COLO668 (cell line): Measurements from ENCODE around the gene ZBTB46.
"Not testable (repeated sequence)": the region's sequence is repeated elsewhere in the genome, so short reads cannot be mapped to it uniquely, and the experiment has no call there.

Source experiments
- DNase-seq: peaks from one replicate; lab custom pipeline; 2025; ENCODE audit not compliant: unreplicated experiment; lab: John Stamatoyannopoulos, UW

ZBTB46 gene

DNA sequence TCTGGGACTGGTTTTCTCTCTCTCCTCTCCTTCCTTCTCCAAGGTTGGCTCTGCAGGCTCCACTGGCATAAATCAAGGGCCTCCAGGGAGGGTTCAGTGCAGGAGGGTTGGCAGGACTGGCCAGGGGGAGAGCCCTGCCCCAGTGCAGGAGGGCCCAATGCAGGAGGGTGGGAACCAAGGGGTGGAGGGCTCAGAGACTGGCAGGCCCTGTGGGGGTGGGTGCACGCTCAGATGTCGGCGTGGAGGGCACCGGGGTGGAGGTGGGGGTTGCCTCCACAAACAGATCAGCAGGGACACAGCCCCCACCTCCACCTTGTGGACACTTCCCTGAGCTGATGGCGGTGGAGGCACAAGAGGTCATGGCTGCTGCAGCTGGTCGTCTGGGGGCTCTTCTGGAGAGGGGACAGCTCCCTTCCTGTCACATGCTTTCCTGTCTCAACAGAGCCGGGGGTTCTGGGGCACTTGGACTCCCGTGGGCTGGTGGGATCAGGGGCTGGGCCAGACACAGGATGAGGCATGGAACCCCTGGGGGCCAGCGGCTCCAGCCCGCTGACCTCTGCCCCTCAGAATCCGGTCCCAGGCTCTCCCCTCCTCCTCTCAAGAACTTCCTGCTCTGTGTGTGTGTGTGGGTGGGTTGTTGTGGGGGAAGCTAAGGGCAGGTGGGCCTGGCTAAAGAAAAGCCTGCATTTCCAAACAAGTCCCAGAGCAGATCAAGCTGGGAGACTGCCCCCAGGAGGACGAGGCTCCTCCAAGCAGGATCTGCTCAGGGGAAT lies 27.5 kb upstream of the ZBTB46 start:
- no peak for DNase-seq

DNA sequence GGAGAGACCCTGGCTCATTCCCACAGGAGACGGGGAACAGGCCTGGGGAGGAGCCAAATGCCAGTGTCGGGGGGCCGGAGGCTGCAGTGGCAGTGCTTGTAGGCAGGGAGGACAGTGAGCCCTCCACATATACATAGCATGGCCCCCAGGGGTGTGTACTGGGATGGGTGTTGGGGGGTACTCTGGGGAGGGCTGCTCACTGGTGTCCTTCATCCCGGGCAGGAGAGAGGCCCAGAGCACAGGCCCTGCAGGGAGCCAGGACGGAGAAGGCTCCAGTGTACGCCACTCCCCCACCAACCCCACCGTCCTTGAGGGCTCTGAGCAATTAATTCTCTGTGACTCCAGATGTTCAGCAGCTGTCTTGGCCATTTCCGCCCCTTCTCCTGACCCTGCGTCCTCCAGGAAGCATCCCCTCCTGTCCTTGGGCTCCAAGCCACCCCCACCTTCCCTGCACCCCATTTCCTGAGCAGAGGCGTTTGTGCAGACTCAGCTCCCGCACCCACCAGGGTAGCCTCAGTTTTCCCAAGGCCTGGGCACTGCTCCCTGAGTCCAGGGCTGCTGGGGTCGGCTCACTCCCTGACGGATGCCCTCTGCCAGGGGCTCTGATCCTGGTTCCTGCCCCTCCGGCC lies 26.8 kb upstream of the ZBTB46 start:
- DNase-seq, result no peak

DNA sequence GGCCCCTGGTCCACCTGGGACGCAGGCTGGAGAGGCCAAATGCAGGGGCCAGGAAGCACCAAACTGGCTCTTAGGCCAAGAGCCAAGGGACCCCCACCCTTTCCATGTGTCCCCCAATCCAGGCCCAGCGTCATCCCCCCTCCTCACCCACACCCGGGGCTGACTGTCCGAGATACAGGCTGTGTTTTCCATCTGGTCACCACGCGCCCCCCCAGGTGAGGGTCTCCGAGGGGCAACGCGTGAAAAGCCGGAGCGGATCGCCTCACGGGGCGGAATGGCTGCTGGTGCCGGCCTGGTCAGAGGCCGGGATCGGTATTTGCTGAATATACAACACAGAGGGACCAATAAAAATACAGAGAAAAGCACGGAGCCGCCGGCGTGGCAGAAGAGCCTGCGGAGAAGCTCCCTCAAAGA lies 25.0 kb upstream of the ZBTB46 start:
- no peak for DNase-seq

DNA sequence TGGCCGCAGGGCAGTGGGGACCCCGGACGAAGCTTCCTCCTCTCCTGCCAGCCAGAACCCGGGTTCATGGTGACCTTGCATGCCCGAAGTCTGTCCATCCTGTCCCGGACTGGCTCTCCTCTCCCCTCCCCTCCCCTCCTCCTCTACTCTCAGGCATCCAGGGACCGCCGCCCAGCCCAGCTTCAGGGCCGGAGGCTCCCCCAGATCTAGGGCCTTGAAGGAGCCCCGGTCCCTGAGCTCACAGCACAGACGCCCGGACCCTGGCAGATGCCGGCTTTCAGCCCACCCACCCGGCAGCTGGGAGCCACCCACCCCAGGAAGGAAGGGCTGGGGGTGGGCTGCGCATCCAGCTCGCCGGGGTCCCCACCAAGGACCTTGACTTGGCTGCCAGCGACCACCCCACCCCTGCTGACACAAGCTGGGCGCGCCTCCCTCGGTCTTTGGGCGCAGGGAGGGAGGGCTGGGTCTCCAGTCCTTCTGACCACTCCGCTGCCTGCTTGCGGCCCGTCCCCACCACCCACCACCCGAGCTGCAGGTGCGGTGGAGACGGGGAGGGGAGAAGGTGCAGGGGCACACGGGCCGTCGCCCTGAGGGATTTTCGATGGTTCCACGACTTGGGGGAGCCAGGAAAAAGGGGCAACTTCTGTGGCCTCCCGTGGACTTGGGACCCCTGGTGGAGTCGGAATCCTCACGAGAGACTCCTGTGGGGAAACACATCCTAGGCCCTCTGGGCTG lies 24.5 kb upstream of the ZBTB46 start:
- no peak for DNase-seq

DNA sequence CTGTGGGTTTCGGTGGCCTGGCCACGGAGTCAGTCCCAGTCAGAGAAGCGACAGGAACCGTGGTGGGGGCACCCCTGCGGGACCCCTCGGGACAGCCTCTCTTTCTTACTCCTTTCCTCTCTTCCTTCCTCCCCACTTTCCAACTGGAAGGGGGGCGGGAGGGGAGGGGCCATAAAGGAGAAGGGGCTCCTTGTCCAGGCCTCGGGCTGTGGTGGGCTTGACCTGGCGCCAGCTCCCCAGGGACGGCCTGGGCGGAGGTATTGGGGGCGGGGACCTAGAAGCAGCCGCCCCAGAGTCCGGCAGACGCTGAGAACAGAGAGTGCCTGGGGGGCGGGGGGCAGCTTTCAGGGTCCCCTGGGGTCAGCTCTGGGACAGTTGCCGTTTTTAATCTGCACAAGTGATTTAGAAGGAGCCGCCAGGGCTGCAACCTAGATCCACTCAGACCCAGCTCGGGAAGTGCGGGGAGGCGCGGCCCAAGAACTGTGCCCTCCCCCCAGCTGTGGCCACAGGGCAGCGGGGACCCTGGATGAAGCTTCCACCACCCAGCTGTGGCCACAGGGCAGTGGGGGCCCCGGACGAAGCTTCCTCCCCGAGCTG lies 23.8 kb upstream of the ZBTB46 start:
- no peak for DNase-seq

DNA sequence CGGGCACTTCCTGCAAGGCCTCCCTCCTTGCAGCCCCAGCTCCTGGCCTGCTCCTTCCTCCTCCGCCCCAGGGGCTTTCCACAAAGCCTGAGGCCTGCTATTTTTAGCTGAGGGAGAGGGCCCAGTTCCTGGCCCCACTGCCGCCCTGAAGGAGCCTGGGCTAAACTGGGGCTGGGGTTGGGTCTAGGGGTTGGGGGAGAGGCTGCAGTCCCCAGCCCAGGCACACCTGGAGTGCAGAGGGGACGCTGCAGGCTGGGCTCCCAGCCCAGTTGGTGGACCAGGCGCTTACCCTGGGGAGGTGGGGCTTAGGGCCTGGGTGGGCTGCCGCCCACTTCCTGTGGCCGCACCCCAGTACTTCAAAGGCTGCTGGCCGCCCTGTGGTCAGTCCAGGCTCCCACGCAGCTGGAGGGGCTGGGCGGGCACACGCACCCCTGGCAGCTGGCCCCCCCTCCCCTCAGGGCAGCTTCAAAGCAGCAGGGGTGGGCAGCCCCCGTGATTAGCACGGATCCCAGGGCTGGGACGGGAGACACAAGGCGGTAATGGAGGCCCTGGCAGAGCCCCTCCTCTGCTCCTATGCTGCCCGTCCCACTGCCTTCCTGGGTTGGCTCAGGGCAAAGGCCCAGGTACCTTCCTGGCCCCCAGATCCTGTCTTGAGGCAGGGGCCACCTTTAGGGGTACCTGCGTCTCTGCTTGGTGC lies 23.2 kb upstream of the ZBTB46 start:
- DNase-seq, result no peak

DNA sequence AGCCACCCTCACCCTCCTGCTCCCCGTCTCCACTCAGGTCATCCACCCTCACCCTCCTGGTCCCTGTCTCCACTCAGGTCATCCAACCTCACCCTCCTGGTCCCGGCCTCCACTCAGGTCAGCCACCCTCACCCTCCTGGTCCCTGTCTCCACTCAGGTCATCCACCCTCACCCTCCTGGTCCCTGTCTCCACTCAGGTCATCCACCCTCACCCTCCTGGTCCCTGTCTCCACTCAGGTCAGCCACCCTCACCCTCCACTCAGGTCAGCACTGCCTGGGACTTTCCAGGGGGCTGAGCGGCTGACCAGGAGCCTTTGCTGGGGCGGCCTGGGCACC lies 22.6 kb upstream of the ZBTB46 start:
- DNase-seq, result not testable (repeated sequence)

DNA sequence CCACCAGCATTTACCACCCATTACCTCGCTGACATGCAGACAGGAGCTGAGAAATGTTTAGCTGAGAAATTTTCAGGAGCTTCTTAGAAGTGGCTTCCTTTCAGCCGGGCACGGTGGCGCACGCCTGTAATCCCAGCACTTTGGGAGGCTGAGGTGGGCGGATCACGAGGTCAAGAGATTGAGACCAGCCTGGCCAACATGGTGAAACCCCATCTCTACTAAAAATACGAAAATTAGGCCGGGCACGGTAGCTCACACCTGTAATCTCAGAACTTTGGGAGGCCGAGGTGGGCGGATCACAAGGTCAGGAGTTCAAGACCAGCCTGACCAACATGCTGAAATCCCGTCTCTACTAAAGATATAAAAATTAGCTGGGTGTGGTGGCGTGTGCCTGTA lies 20.5 kb upstream of the ZBTB46 start:
- DNase-seq, result not testable (repeated sequence)

DNA sequence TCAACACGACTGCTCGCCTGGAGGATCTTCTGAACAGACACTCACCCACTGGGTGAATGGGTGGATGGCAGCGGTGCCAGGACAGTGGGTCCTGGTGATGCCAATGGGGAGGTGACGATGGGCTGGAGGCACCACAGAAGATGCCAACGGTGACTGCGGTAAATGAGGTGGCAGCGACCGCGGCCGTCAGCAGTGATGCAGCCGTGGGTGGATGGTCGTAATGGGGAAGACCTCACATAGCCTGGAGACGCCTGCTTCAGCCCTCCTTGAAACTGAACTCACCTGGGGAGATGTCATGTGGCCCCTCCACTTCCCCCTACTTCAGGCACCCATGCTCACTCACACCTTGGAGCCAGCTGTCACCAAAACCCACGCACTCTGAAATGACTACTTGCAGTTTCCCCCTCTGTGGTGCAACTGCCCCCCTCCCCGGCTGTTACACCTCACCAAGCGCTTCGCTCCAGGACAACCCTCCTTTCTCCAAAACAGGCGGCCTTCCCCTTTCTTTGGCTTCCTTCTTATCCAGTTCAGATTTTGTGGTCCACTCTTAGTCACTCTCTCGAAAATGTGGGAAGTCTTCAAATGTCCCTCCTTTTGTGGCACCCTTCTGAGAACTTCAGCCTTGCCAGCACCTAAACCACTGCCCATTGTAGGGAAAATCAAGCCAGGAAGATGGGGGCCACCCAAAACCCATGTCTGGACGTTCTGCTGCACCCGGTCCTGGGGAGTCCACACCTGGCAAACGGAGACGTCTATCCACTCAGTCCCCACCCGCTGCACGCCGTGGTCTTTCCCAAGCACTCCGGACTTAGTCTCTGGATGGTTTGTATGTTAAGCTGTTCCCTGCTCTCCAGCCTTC lies 19.9 kb upstream of the ZBTB46 start:
- DNase-seq, result no peak

DNA sequence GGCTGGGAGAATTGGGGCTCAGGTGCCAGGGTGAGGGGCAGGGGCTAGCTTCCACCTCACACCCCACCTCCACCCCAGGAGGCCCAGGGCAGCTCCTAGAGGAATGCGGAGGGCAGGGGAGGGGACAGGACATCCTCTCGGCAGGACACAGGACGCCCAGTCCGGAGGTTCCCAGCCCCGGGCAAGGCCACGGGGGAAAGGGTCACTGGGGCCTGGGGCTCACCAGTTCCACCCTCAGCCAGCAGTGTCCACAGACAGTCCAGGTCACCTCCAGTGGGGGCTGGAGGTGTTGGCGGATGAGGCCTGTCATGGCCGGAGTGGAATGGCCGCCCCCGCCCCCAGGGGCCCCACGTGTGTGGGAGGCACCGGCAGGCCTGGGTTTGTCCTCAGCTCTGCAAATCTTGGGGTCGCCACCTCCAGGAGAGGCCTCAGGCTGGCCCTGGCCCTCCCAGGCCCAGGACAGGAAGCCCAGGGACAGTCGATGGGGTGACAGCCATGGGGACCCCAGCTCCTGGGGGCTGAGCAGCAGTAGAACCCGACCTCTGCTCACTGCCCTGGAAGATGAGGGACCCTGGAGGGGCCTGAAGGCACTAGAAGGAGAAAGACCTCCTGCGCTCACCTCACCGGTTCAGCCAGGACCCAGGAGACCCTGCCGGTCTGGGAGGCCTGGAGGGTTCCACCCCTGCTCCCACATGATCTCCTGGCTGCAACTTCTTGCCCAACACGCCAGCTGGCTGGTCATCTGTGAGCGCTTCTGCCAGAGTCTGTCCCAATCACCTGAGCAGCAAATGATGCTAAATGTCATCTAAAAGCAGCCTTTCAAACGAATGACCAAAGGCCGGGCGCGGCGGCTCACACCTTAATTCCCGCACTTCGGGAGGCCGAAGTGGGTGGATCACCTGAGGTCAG lies 17.2 kb upstream of the ZBTB46 start:
- no peak for DNase-seq

DNA sequence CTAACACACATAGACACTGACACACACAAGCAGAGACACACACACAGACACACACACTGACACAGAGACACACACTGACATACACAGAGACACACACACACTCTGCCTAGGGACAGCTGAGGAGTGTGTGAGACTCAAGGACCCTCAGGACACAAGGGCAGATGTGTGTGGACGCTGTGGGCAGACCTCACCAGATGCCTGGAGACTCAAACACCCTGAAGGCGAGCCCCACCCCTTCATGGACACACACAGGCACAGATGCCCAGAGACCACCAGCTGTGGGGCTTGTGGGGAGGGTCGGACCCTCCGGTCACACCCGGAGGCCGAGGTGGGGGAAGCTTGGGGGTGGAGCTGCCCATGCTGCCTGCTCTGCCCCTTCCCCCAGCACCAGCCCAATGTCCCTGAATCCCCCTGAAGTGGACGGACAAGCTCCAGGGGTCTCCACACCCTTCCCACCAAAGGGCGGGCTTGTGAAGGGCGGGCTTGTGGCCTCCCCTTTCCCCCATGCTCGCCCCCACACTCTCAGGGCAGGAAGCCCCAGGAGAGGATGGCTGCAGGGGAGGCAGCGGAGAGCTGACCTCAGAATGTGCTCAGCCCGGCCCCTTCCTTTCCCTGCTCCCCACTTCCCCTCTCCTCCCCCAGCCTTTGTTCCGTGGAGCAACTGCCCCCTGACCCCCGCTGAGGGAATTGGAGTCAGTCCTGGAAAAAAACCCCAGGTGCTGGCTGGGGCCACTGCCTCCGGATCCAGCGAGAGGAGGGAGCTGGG lies 16.4 kb upstream of the ZBTB46 start:
- DNase-seq, result no peak

DNA sequence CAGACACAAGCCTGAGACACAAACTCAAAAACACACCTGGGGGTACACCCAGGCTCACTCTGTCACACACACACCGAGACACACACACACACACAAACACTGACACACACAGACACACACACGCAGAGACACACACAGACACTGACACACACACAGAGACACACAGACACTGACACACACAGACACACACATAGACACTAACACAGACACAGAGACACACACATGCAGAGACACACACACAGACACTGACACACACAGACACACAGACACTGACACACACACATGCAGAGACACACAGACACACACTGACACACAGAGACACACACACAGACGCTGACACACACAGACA lies 15.8 kb upstream of the ZBTB46 start:
- DNase-seq, result no peak

DNA sequence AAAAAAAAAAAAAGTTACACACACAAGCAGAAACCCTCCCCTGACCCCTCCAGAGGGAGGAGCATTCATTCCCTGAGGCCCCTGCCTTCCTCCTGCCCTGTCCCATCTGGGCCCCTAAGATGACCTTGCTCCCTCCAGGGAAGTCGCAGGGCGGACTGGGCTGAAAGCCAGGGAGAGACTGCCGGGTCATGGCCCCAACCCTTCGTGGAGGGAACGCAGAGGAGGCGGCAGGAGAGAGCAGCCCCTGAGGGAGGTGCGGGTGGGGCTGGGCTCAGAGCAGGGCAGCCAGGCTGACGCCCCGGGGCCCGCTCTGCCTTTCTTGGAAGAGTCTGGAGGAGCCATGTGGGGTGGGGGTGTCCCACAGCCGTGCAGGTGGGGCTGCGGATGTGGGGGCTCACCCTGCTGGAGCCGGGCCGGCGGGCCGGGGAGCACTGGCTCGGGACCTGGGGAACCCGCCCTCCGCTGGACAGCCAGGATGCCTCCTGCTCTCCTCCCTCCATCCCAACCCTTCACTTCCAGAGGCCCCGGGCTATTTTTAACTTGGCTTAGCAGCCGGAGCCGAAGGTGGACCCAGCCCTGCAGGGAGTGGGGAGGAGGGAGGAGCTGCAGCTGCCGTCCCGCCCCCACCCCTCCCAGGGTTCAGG lies 15.2 kb upstream of the ZBTB46 start:
- DNase-seq, result no peak

DNA sequence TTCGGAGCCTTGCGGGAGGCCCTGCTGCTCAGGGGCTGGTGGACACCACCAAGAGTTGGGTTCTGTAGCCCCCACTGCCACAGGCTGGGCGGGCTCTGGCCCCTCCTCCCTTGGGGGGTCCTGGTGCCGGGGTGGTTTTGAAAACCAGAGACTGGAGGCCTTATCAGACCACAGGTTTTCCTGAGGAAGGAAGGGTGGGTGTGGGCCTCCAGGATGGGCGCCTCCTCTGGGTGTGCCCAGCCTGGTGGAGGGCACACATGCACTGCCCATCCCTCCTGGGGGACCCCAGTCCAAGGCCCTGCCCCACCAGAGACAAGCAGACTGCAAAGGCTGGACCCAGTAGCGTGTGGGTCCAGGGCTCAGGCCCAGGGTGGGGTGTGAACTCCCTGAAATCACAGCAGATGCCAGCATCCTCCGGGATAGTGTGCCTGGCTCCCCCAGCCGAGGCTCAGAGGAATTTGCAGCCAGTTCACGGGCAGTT lies 13.5 kb upstream of the ZBTB46 start:
- DNase-seq, result no peak

DNA sequence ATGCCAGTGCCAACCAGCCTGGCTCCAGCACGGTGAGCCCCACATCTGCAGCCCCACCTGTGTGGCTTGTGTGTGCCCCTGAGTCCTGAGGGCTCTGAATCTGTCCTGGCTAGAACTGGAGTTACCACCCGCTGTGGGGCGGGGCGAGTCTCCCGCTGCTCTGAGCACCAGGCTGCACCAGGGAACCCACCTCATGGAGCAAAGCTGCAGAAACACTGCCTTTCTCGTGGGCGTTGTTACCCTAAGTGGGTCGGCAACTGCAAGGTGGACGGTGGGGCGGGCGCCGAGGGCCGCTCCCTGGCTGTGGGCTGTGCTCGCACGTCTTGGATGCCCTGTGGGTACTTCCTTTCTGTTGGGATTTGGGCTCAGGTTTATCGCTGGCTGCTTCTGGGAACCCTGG lies 12.7 kb upstream of the ZBTB46 start:
- no peak for DNase-seq

DNA sequence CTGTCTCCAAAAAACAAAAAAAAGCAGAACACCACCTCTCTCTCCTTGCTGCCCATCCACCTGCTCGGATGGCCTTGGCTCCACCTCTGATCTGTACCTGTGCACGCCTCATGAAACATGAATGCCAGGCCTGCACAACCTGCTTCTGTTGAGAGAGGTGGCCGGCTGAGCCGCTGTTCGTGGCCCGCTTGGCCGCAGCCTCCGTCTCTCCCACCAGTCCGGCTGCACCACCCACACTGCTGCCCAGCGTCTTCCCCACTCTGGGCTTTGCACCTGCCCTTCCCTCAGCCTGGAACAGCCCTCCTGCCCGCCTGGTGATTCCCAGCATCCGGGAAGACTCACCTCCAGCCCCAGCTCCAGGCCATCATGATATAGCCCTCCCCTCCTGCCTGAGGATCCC lies 12.2 kb upstream of the ZBTB46 start:
- no peak for DNase-seq

DNA sequence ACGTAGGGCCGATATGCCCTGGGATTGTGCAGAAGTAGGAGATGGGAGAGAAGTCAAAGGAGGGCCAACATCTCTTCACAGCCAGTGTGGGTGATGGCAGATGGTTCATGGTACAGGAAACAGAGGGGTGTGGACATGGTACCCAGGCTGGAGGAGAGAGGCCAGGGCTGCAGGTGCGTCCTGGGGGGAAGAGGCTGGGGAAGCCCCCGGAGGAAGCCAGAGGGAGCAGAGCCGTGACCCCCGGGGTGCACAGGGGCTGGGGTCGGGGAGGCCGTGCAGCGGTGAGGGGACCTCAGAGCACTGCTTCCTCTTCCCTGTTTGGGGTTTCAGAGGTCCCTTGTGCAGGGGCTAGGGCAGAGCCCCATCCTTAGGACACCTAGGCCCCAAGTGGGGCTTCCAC lies 11.2 kb upstream of the ZBTB46 start:
- DNase-seq, result no peak

DNA sequence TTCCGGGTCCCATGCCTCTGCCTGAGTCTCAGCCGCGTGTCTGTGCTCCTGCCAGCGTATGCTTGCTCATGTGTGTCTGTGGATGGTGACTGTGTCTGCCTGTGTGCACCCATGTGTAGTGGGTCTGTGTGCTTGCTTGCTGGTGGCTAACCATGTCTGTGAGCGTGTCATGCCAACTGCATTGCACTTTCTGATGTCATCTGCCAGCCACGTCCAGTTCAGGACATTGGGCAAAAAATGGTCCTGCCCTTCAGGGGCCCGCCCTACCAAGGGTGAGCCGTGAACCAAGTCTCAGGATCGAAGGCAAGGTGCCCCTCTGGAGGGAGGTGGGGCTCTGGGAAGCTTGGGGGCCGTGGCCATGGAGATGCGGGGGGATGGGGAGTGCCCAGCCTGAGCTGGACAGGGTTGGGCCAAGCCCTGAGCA lies 9.4 kb upstream of the ZBTB46 start:
- DNase-seq, result no peak
